Right ventricle myocardium superior (tissue), 1 donor: Measurements from ENCODE around the gene IL1RL2. TPM values are rescaled to one million over a fixed set of nuclear protein-coding genes. Genes with fewer than 3 reads are reported as not detected.

Experiments used
- ATAC-seq: fragments of 200-7000 bp; cut with Tn5 transposase; one replicate; pipeline ENCODE4 v1.9.1; 2020; ENCODE audit warnings: mild to moderate bottlenecking; ENCODE audit not compliant: poor library complexity
- DNase-seq: peaks from one replicate; pipeline ENCODE4 v3.0.0-alpha.2; 2020
- intact Hi-C: fragments of 100-400 bp; cut with DNase I; formaldehyde crosslinking; loops from one replicate; pipeline ENCODE4 v1.11.2; 2022
- total RNA-seq: library from RNA; stranded (reverse); fragmentation: NEBNext Ultra II Directional; extraction: Animal tissue kit (Norgen Biotek cat#: 25700); gene quantifications from one replicate; pipeline ENCODE4 v1.2.1, GENCODE V29; 2021
- donor health status: DM: no; HTN: yes; CAD: no; lungs with severe emphysema.

The IL1RL2 gene
- total RNA-seq, 1 donor from 2014 or later, result not detected

DNA sequence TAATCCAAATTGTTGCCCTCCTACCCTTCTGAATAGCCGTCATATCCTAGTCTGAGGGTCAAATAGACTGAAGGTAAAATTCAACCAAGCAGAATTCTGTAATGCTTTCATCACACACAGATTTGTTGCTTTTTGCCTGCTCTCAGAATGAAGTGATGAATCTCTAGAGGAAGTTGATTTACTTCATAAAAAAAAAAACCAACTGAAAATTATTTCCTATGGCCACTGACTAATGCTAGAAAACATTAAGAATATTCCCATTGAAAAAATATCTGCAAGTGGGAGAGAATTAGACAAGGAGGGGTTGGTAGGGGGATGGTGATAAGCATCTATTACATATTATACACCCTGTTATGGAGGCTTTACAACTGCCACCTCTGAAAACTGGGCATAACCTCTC, 2.3 kb upstream of the IL1RL2 start:
- ATAC-seq (no peak), DNase-seq (no peak)
- intact Hi-C loops, result loop anchor here (10.0 kb wide), 1 partner anchor 50 kb away; no protein-coding TSS in a partner anchor

DNA sequence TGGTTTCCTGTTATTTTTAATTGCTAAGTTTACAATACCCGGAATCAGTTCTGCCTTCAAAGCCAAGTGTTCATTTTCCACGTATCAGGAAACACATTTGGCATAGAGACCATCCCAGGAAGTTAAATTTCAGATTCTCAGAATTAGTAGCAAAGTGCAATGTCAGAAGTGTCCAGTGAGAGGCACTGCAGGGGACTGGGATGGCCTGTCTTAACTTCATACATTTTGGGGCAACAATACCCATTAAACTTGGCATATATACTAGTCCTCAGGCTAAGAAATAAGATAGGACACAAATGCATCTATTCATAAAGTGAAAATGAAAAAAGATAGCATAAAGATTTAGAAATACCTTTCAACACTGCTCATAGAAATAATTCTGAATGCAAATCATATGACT, 1.5 kb upstream of the IL1RL2 start:
- DNase-seq, result no peak
- no peak for ATAC-seq
- intact Hi-C loops, result loop anchor here (10.0 kb wide), 1 partner anchor 49 kb away; no protein-coding TSS in a partner anchor

DNA sequence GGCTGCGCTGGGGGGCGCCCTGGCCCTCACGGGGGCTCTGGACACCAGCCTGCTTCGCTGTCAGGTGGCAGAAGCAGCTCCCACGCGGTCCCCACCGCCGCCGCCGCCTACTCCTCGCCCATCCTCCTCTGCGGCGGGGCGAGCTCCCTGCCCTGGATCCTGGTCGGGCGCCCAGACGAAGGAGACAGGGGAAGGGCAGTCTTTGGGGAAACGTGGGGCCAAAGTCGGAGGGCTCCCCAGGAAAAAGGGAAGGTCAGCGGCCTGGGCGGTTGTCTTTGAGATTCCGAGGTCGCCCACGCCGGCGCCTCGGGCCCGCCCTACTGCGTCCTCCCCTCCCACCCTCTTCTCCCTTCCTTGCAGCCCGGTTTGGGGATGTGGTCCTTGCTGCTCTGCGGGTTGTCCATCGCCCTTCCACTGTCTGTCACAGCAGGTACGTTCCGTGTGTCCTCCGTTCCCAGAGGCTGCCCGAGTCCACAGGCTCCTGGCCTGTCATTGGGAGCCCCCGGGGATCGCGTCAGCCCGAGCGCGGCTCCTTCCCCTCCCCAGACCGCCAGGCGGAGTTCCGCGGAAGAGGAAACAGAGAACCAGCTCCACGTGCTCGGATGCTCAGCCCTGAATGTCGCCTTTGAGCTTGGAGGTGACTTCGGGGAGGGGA, 800 bp downstream of the IL1RL2 start:
- ATAC-seq (peak; percentile 90), DNase-seq (peak; percentile 75)
- intact Hi-C loops, result loop anchor here (10.0 kb wide), 1 partner anchor 47 kb away; no protein-coding TSS in a partner anchor

GRCh38 chr2:102190430-102191107, 3.7 kb downstream of the IL1RL2 start:
- intact Hi-C loops, result no loop called here
- ATAC-seq, result no peak
- no peak for DNase-seq

DNA sequence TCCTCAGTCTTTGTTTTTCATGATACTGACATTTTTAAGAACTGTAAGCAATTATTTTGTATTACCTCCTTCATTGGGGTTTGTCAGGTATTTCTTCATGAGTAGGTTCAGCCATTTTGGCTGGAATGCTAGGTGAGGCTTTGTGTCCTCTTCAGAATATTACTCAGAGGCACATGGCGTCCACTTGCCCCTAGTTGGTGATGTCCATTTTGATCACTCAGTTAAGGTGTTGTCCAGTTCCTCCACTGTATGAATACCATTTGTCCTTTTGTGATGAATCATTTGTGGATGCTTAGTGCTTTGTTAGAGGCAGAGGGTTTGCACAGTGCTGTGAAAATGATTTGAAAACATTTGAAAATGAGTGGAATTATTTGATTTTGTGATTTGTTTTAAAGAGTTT, 4.7 kb downstream of the IL1RL2 start:
- ATAC-seq, result no peak
- no peak for DNase-seq
- intact Hi-C loops, result no loop called here

GRCh38 chr2:102193074-102193473, 6.3 kb downstream of the IL1RL2 start:
- ATAC-seq (no peak), DNase-seq (no peak)
- intact Hi-C loops, result no loop called here

DNA sequence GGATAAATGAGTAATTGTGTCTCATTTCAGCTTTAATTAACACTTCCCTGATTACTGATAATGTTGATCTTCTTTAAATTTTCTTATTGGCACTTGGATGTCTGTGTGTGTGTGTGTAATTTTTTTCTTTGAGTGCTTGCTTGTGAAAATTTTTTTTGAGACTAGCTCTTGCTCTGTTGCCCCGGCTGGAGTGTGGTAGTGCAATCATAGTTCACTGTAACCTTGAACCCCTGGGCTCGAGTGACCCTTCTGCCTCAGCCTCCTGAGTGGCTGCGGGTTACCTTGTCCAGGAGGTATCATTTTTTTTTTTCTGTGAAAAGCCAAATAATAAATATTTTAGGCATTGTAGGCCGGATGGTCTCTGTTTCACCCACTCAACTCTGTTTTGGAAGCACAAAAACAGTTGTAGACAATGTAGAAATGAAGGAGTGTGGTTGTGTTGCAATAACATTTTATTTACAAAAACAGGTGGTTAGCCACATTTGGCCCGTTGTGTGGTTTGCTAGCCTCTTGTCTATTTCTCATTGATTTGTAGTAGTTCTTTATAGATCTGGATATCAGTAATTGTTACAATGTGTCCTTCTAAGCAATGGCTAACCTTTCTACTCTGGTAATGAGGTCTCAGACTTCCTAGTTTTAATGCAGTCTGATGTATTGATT, 7.9 kb downstream of the IL1RL2 start:
- no peak for DNase-seq
- intact Hi-C loops, result no loop called here
- no peak for ATAC-seq

- intact Hi-C loops, result no loop called here
- DNase-seq (no peak), ATAC-seq (no peak)
These were observed 10.7 kb downstream of the IL1RL2 start for GRCh38 chr2:102197389-102198137.

- intact Hi-C loops, result no loop called here
- DNase-seq (no peak), ATAC-seq (no peak)
These were observed 13.7 kb downstream of the IL1RL2 start for GRCh38 chr2:102200539-102200938.

DNA sequence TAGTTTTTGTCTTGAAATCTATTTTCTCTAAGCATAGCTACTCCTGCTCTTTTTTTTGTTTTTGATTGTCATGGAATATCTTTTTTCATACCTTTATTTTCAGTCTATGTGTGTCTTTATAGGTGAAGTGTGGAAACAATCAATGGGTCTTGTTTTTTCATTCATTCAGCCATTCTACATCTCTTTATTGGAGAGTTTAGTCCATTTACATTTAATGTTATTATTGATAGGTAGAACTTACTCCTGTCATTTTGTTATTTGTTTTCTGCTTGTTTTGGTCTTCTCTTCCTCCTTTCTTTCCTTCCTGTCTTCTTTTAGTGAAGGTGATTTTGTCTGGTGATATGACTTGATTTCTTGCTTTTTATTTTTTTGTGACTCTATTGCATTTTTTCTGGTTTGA, 17.8 kb downstream of the IL1RL2 start:
- ATAC-seq (no peak), DNase-seq (no peak)
- intact Hi-C loops, result no loop called here

GRCh38 chr2:102206666-102207341, 20.0 kb downstream of the IL1RL2 start:
- DNase-seq (no peak), ATAC-seq (no peak)
- intact Hi-C loops, result no loop called here

GRCh38 chr2:102208774-102209173, 22.0 kb downstream of the IL1RL2 start:
- ATAC-seq (no peak), DNase-seq (no peak)
- intact Hi-C loops, result no loop called here

DNA sequence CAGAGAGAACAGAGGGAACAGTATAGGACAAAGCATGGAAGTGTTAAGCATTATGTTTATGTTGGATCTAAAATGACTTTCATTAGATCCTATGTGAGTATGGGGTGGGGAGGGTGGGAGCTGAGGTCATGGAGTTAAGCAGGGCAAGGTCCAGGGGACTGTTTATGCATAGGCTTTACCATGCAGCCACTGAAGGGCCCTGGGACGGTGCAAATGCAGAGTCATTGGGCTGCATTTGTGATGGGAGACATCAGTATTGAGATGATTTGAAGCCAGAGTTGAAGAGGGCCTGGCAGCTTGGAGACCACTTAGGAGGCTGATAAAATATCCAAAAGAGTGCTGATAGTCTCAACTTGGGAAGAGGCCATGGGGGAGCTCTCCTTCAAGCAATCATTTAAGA, 22.7 kb downstream of the IL1RL2 start:
- ATAC-seq, result no peak
- DNase-seq, result no peak
- intact Hi-C loops, result no loop called here

- intact Hi-C loops, result no loop called here
- no peak for DNase-seq
- no peak for ATAC-seq
These were observed 30.2 kb downstream of the IL1RL2 start for GRCh38 chr2:102217032-102217431.

GRCh38 chr2:102224824-102225739, 38.3 kb downstream of the IL1RL2 start:
- intact Hi-C loops, result no loop called here
- ATAC-seq (no peak), DNase-seq (no peak)

GRCh38 chr2:102226171-102226570, 39.3 kb downstream of the IL1RL2 start:
- no peak for ATAC-seq
- intact Hi-C loops, result no loop called here
- DNase-seq, result no peak

- DNase-seq (no peak), ATAC-seq (peak; percentile 3)
- intact Hi-C loops, result no loop called here
These were observed 40.0 kb downstream of the IL1RL2 start for GRCh38 chr2:102226612-102227391.
